Tibial nerve (tissue), 3 donors: ENCODE data around the gene TP53I11.

Source experiments
- POLR2A ChIP-seq, 2 donors: fragments of 450-650 bp; IDR thresholded peaks; one replicate each; pipeline ENCODE4 v1.6.1; 2017; ENCODE audit warnings: antibody characterized with exemption in 2 of 2, mild to moderate bottlenecking in 2 of 2, moderate library complexity in 2 of 2
- TF ChIP-seq, protein P1 (sequence below), 5 experiments: fragments of 200-600 bp in 3 of 5; fragments of 450-650 bp in 2 of 5; sonication (generic) in 3 of 5; IDR thresholded peaks; one replicate each; pipeline ENCODE4 v1.5.1; 2016 to 2019; ENCODE audit warnings: antibody characterized with exemption in 5 of 5, mild to moderate bottlenecking in 3 of 5, moderate library complexity in 2 of 5

DNA sequence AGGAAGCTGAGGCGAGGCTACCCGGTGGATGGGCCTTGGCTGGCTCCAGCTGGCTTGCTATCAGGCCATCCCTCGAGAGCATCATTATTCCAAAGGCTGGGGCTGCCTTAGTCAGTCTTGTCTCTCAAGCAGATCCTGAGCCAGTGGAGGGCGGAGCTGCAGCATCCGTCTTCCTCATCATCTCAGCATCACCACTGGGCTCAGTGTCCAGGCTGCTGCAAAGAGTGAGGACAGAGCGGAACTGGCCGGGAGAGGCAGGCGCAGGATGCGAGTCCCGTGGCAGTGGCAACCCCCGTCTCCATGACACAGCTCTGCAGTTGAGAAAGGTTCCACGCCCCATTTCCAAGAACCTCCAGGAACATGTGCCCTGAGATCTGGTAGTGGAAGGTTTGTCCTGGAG is 4.4 kb downstream of the TP53I11 start:
- TF ChIP-seq, protein P1, sequence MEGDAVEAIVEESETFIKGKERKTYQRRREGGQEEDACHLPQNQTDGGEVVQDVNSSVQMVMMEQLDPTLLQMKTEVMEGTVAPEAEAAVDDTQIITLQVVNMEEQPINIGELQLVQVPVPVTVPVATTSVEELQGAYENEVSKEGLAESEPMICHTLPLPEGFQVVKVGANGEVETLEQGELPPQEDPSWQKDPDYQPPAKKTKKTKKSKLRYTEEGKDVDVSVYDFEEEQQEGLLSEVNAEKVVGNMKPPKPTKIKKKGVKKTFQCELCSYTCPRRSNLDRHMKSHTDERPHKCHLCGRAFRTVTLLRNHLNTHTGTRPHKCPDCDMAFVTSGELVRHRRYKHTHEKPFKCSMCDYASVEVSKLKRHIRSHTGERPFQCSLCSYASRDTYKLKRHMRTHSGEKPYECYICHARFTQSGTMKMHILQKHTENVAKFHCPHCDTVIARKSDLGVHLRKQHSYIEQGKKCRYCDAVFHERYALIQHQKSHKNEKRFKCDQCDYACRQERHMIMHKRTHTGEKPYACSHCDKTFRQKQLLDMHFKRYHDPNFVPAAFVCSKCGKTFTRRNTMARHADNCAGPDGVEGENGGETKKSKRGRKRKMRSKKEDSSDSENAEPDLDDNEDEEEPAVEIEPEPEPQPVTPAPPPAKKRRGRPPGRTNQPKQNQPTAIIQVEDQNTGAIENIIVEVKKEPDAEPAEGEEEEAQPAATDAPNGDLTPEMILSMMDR (IDR thresholded peaks at IDR 0.05), result no peak
- TF ChIP-seq POLR2A (IDR thresholded peaks at IDR 0.05), result no peak
